Activated T-cell treated with anti-CD3 and anti-CD28 coated beads for 24 hours (primary cell): ENCODE results near the gene KCNMA1.

Experiments
- DNase-seq: peaks from one replicate; pipeline ENCODE4 v3.0.0-alpha.2; 2020; ENCODE audit warnings: low read depth

Gene KCNMA1

GRCh38 chr10:77267703-77268675 is 369.6 kb downstream of the KCNMA1 start:
- no peak for DNase-seq

DNA sequence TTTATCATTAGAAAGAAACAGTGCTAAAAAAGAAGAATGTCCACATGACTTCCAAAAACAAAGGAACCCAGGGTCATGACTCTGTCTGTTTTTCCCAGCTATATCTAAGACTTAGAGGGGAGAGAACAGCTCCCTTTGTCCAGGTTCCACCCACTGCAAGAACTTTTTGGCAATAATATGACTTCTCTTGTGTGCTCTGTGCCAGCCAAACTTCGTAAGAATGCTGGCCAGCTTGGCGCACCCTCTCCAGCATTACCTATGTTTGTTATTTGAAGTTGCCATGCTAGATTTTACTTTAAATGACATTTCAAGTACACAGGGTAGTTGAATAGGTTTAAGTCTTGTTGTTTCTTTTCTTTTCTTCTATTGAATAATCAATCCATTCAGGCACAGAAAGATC is 371.4 kb downstream of the KCNMA1 start:
- DNase-seq = no peak

DNA sequence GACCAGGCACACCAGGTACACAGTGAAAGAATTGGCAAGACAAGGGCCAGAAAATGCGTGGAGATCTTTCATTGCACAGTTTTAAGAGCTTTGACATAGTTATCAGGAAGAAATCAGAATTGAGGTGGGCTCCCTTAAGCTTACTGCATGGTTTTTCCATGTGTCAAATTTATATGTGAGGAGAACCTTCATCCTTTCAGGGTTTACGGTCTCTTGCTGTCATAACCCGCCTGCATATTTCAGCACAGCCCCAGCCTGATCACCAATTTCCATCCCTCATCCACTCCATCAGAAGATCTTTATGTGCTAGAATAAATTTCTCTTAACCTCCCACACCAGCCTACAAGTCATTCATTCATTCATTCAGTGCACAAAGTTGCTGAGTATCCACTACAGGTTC is 373.1 kb downstream of the KCNMA1 start:
- no peak for DNase-seq

- no peak for DNase-seq
Observed at GRCh38 chr10:77264107-77264506, 373.5 kb downstream of the KCNMA1 start.

- no peak for DNase-seq
Observed at GRCh38 chr10:77263700-77264099, 373.9 kb downstream of the KCNMA1 start.

DNA sequence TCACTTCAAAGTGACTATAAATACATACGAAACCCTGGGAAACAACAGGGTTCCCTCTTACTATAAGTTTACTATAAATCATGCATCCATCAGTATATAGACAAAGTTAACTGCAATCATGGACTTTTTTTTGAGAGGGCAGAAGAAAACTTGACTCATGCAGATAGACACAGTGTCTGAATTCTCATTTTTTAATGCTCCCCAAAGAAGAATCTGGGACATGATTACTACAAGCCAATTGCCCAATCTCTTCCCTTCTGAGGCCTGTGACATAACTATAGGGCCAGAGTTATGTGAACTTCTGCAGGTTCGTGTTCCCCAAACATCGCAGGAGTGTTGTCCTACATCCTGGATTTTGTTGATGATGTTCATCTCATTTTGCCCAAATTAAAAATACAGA is 376.5 kb downstream of the KCNMA1 start:
- no peak for DNase-seq

DNA sequence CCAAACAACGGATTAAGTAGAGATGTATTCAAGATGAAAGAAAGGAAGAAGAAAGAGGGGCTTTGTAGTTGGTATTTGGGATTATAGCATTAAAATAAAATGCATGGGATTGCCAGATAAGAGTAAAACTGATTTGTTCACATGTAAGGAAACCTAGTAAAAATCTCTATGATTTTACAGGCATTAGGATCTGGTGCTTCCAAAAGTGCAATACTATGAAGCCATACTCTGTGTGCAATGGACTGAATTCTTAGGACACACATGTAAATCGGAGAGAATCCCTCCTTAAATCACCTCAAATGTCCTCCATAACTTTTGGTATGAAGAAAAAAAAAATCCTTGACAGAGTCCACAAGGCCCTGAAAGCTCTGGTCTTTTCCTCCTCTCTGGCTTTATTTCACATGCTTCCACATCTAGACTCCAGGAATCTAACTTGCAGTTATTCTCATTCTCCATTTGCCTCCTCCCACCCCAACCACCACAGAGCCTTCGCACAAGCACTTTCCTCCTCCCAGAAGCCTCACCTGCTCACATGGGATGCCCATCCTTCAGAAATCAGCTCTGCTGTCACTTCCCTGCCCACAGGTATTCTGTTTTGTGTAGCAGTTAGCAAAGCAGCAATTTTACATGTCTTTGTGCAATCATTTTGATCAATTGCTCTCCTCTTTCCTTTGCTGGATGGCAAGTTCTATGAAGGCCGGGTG is 378.3 kb downstream of the KCNMA1 start:
- no peak for DNase-seq

DNA sequence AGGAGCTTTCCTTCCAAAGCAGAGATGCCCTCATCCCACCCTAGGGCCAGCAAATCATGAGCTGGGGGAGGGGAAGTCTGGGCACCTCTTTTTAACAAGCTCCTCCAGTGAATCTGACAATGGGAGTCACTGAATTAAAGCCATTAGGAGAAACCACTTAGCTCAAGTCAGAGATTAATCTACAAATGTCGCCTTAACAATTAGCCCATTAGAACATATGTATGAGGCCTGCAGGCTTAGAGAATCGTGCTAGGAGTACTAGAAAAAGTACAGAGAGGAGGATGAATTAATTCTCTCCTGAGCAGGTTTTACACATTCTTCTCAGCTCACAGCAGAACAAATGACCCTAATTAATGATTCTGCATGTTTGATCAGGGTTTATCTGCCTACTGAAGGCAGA is 381.3 kb downstream of the KCNMA1 start:
- no peak for DNase-seq

GRCh38 chr10:77253556-77254064 is 384.0 kb downstream of the KCNMA1 start:
- no peak for DNase-seq

- DNase-seq = no peak
Observed at GRCh38 chr10:77253147-77253545, 384.5 kb downstream of the KCNMA1 start.

DNA sequence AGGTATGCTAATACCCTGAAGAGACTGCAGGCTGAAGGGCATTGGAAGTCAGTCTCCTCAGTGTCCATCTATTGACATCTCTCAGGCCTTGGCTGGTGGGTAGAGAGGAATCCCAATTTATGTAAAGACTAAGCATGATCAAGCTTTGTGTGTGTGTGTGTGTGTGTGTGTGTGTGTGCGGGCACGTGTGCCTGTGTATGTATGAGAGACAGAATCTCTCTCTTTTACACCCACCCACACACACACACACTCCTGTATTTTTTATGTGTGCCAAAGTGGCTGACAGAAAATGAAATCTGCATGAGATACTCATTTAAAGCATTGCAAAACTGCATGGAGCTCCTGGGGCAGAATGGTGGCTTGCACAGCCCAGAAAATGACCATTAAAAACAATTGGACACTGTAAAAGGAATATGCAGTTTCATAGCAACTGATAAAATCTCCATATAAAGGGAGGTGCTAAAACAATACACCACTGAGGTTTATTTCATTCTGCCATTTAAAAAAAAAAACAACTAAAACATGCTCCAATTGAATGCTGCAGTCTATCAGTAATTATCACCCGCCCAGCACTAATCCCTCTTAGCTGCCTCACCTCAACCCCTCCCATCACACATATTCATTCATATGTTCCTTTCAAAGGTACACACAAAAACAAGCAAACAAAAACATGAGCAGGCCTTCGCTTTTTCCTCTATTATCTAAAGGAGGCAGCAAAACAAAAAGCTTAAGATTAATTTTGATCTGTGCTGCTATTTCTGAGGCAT is 385.0 kb downstream of the KCNMA1 start:
- no peak for DNase-seq

DNA sequence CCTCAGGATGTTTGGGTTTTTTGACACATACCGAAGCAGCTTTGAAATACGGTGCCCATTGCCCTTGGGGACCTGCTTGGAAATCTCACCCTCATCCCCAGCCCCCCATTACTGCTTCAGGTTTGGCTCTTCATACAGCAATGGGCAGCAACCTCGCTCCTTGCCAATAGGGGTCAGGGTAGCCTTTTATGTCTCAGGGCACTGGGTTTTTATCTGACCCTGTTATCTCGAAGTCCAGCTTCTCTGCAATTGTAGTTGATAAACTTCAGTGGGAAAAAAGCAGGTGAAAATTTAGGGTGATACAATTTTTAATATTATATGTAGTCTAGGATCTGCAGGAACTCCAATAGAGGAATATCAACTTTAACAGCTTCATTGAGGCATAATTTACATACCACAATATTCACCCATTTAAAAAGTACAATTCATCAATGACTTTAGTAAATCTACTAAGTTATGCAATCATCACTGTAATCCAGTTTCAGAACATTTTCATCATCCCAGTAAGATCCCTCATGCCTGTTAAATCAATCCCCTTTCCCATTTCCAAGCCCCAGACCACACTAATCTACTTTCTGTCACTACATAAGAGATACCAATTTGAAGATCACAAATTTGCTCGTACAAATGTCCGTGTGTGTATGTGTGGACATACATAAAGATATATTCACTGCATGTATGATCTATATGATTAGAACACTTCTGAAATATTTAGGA is 386.2 kb downstream of the KCNMA1 start:
- DNase-seq = no peak

DNA sequence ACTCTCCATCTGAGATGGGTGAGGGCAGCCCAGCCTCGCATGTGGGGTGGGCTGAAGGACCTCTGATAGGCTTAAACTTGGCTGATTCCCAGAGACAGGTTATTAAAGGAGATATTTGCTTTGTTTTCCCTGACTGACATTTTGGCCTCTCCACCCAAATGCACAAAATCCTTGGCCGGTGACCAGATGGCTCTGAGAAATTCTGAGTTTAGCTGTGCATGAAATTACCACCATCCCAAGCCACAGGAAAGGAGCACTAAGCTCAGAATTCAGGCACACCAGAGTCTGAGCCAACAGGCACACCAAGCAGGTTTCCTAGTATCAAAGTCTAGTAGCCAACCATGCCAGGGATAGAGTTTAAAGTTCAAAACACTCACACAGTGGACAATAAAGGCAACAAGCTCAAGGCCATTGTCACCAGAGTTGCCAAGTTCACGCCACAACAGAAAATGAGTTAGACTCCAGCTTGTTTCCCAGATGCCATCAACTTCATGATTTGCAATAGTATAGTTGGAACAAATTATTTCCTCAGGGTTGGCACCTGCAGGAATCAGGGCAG is 387.6 kb downstream of the KCNMA1 start:
- no peak for DNase-seq

- no peak for DNase-seq
Observed at GRCh38 chr10:77248104-77248790, 389.4 kb downstream of the KCNMA1 start.

- DNase-seq = no peak
Observed at GRCh38 chr10:77247031-77247990, 390.3 kb downstream of the KCNMA1 start.

DNA sequence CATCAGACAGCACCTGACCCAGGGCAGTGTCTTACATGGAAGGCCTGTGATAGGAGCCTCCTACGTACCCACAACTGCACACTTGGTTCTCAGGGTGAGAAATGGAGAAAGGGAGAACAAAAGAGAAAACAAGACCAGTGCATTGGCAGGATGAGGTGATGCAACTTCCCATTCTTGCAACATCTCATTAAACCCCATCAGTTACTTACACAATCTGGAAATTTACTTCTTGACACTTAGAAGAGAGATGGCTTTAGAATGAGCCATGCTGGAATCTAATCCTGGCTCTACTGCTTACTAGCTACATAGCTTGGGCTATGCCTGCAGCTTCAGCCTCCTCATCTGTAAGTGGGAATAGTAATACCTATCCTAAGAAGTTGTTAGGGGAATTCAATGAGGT is 391.7 kb downstream of the KCNMA1 start:
- DNase-seq = no peak

DNA sequence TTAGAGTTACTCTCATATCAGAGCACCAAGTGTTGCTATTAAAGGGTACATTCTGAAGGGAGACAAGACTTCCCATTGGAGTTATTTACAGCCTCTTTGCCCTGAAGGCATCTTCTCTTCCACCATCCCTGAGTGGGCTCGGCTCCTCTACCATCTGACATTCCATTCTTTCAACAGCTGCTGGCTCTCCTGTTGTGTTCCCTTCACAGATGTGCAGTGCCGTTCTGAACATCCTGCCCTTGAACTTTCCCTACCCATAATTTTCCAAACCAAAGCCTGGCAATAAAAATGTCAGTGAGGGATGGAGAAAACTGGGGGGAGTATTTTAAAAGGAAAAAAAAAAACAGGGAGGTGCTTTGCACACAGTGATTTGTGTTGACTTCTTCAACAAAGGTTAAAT is 392.9 kb downstream of the KCNMA1 start:
- DNase-seq = no peak

DNA sequence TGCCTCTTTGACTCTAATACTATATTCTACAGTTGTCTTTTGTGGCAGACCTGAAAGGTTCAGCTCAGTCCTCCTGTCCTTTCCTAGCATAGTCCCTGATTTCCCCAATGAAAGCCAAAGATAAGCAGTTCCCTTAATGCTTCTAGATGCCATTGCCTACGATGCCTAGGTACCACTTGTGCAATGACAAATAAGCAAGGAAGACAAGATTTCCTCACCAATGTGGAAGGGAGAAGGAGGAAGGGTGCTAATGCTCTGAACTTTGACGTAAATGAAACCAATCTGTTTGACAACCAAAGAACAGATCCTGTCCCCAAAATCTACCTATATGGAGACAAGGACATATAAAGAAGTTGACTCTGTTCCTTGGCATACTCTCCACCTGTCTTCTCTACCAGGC is 393.3 kb downstream of the KCNMA1 start:
- DNase-seq = no peak

DNA sequence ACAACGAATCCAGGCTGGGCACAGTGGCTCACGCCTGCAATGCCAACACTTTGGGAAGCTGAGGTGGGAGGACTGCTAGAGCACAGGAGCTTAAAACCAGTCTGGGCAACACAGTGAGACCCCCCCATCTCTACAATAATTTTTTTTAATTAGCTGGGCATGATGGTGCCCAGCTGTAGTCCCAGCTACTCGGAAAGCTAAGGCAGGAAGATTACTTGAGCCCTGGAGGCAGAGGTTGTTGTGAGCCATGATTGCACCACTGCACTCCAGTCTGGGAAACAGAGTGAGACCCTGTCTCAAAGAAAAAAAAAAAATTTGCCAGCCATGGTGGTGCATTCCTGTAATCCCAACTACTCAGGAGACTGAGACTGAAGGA is 396.3 kb downstream of the KCNMA1 start:
- no peak for DNase-seq
